GM12878 (cell line): ENCODE measurements around the gene WBP1L. TPM values are rescaled to one million over a fixed set of nuclear protein-coding genes. Genes with fewer than 3 reads are reported as not detected.

Experiments used
- EGR1 ChIP-seq, 2 experiments: IDR thresholded peaks; 1 replicate in 1 of 2; 2 replicates in 1 of 2; pipeline ENCODE4 v1.6.1; 2011 to 2012; ENCODE audit warnings: low read depth in 2 of 2, low read length in 2 of 2, borderline replicate concordance in 1 of 2, mild to moderate bottlenecking in 1 of 2, moderate library complexity in 1 of 2
- EP300 ChIP-seq, 2 experiments: fragments of 150-350 bp in 1 of 2; IDR thresholded peaks; 2 replicates each; pipeline ENCODE4 v1.6.1; 2011 to 2012; ENCODE audit warnings: low read depth in 2 of 2, low read length in 2 of 2, borderline replicate concordance in 1 of 2, improper control_type of control experiment in 1 of 2, inconsistent platforms in 1 of 2; ENCODE audit not compliant: control insufficient read depth in 1 of 2
- FOS ChIP-seq: IDR thresholded peaks from 3 replicates; pipeline ENCODE4 v1.6.1; 2011; ENCODE audit warnings: borderline replicate concordance; ENCODE audit not compliant: insufficient read length; ENCODE audit errors: extremely low read depth
- MXI1 ChIP-seq: fragments of 150-350 bp; IDR thresholded peaks from 2 replicates; pipeline ENCODE4 v1.6.1; 2011; ENCODE audit warnings: low read depth, mild to moderate bottlenecking, inconsistent platforms, low read length, improper control_type of control experiment
- NFYB ChIP-seq: IDR thresholded peaks from 2 replicates; pipeline ENCODE4 v1.6.1; 2011; ENCODE audit warnings: low read depth, mild to moderate bottlenecking, low read length, improper control_type of control experiment, moderate library complexity; ENCODE audit not compliant: insufficient read depth
- SIN3A ChIP-seq: IDR thresholded peaks from 2 replicates; pipeline ENCODE4 v1.6.1; 2012; ENCODE audit warnings: low read depth, low read length, improper control_type of control experiment
- SMAD5 ChIP-seq: IDR thresholded peaks from 2 replicates; pipeline ENCODE4 v1.6.1; 2016; ENCODE audit warnings: antibody characterized with exemption, low read depth
- STAT1 ChIP-seq: fragments of 450-650 bp; conservative IDR thresholded peaks from 2 replicates; pipeline ENCODE4 v1.6.1; 2014; ENCODE audit warnings: antibody characterized with exemption, mild to moderate bottlenecking
- TCF7 ChIP-seq: IDR thresholded peaks from 2 replicates; pipeline ENCODE4 v1.6.1; 2014; ENCODE audit warnings: antibody characterized with exemption, borderline replicate concordance
- ZNF217 ChIP-seq: fragments of 450-650 bp; IDR thresholded peaks from 2 replicates; pipeline ENCODE4 v1.6.1; 2017; ENCODE audit warnings: antibody characterized with exemption, mild to moderate bottlenecking
- ZNF274 ChIP-seq: IDR thresholded peaks from one replicate; pipeline ENCODE4 v1.8.0; 2011; ENCODE audit not compliant: insufficient read length, insufficient read depth
- polyA plus RNA-seq, 11 experiments: library from polyadenylated mRNA; depleted of rRNA in 4 of 11; unstranded in 6 of 11; stranded (reverse) in 5 of 11; fragments of >200 nt; fragmentation: Nextera tagmentation in 4 of 11; fragmentation: Illumina TruSeq in 1 of 11; extraction: Ambion mirVana in 4 of 11; extraction: Trizol in 1 of 11; gene quantifications; 1 replicate in 1 of 11; 2 replicates in 10 of 11; pipeline versions ENCODE4 v1.2.1 to v1.2.3, GENCODE V29; 2011 to 2016; ENCODE audit warnings: inconsistent platforms in 2 of 11, missing spikeins in 2 of 11, low read depth in 1 of 11
- total RNA-seq, 4 experiments: library from RNA; depleted of rRNA in 3 of 4; stranded (reverse); fragments of >200 nt in 3 of 4; fragmentation: Illumina TruSeq in 1 of 4; extraction: Trizol in 1 of 4; gene quantifications; 2 replicates each; pipeline versions ENCODE4 v1.2.1 to v1.2.3, GENCODE V29; 2013 to 2021
- TF ChIP-seq, protein P1 (sequence below): fragments of 450-650 bp; formaldehyde crosslinking; IDR thresholded peaks from 2 replicates; pipeline ENCODE4 v1.4.0; 2022; ENCODE audit warnings: mild to moderate bottlenecking, moderate library complexity
- TF ChIP-seq, protein P2 (sequence below): IDR thresholded peaks from 2 replicates; pipeline ENCODE4 v1.6.1; 2012; ENCODE audit warnings: low read depth, low read length, improper control_type of control experiment
- TF ChIP-seq, protein P3 (sequence below): fragments of 450-650 bp; IDR thresholded peaks from 2 replicates; pipeline ENCODE4 v1.6.1; 2014; ENCODE audit warnings: mild to moderate bottlenecking
- TF ChIP-seq, protein P4 (sequence below): IDR thresholded peaks from 2 replicates; pipeline ENCODE4 v1.6.1; 2011; ENCODE audit warnings: low read depth, mild to moderate bottlenecking, low read length, moderate library complexity, borderline replicate concordance; ENCODE audit errors: extremely low read depth
- TF ChIP-seq, protein P5 (sequence below), 3 experiments: IDR thresholded peaks in 2 of 3; conservative IDR thresholded peaks in 1 of 3; 2 replicates each; pipeline ENCODE4 v1.5.1; 2011; ENCODE audit warnings: low read depth in 3 of 3, low read length in 3 of 3, mild to moderate bottlenecking in 3 of 3, control low read depth in 2 of 3, moderate library complexity in 2 of 3, inconsistent platforms in 1 of 3, mixed read lengths in 1 of 3; ENCODE audit not compliant: control insufficient read depth in 2 of 3, insufficient read depth in 1 of 3; ENCODE audit errors: extremely low read depth in 1 of 3
- TF ChIP-seq, protein P6 (sequence below): IDR thresholded peaks from 2 replicates; pipeline ENCODE4 v1.6.1; 2012; ENCODE audit warnings: low read depth, low read length, improper control_type of control experiment

Gene WBP1L
- total and polyA plus RNA-seq, 10 of the 15 experiments (the other 5 are each of a cell fraction or from before 2014, with no cell fraction given), result 3.7 to 18.8 (median 12.3) TPM

DNA sequence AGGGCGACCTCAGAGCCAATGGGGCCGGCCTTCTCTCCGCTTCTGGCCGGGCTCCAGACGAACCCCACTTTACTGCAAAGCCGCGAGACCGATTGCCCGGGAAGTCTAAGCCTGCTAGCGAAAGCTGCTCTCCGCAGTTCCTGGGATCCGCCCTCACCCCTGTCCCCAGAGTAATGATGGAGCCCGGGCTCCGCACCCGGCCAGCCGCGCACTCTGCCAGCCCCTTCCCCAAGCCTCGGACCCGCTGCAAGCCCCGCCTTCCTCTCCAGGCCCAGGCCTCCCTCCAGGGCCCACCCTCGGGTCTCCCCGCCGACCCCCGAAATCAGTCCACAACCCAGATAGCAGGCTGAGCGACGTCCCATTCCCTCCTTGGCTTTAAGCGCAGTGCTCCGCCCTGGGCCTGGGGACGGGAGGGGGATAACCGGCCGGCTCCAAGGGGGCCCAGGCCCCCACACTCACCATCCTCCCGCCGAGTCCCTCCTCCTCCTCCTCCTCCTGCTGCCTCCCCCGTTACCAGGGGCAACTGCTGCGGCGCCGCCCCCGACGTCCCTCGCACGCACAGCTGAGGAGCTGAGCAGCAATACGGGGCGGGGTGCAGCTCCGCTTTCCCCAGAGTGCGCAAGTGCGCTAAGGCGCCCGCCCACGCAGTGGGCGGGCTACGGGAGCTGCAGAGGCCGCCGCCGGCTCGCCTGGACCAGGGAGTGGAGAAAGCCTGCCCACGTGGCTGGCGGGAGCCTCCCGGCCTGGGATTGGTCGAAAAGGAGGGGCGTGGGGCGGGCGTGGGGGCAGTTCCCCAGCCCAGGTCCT is 29.7 kb upstream of the WBP1L start, which contains the start of gene ARL3 (continued):
- TF ChIP-seq TCF7, result no peak
- TF ChIP-seq, protein P1, sequence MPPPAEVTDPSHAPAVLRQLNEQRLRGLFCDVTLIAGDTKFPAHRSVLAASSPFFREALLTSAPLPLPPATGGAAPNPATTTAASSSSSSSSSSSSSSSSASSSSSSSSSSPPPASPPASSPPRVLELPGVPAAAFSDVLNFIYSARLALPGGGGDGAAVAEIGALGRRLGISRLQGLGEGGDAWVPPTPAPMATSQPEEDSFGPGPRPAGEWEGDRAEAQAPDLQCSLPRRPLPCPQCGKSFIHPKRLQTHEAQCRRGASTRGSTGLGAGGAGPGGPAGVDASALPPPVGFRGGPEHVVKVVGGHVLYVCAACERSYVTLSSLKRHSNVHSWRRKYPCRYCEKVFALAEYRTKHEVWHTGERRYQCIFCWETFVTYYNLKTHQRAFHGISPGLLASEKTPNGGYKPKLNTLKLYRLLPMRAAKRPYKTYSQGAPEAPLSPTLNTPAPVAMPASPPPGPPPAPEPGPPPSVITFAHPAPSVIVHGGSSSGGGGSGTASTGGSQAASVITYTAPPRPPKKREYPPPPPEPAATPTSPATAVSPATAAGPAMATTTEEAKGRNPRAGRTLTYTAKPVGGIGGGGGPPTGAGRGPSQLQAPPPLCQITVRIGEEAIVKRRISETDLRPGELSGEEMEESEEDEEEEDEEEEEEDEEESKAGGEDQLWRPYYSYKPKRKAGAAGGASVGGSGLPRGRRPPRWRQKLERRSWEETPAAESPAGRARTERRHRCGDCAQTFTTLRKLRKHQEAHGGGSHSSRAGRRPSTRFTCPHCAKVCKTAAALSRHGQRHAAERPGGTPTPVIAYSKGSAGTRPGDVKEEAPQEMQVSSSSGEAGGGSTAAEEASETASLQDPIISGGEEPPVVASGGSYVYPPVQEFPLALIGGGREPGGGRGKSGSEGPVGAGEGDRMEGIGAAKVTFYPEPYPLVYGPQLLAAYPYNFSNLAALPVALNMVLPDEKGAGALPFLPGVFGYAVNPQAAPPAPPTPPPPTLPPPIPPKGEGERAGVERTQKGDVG (CRISPR knock-in tag), result no peak
- TF ChIP-seq STAT1, result no peak
- TF ChIP-seq, protein P2, sequence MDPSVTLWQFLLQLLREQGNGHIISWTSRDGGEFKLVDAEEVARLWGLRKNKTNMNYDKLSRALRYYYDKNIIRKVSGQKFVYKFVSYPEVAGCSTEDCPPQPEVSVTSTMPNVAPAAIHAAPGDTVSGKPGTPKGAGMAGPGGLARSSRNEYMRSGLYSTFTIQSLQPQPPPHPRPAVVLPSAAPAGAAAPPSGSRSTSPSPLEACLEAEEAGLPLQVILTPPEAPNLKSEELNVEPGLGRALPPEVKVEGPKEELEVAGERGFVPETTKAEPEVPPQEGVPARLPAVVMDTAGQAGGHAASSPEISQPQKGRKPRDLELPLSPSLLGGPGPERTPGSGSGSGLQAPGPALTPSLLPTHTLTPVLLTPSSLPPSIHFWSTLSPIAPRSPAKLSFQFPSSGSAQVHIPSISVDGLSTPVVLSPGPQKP, result no peak
- TF ChIP-seq EGR1 (IDR thresholded peaks at IDR 0.05; ENCODE audit: borderline replicate concordance in 1 of 2, low read depth in 2 of 2, low read length in 2 of 2), result peak; percentile 65 to 100
- TF ChIP-seq, protein P3, sequence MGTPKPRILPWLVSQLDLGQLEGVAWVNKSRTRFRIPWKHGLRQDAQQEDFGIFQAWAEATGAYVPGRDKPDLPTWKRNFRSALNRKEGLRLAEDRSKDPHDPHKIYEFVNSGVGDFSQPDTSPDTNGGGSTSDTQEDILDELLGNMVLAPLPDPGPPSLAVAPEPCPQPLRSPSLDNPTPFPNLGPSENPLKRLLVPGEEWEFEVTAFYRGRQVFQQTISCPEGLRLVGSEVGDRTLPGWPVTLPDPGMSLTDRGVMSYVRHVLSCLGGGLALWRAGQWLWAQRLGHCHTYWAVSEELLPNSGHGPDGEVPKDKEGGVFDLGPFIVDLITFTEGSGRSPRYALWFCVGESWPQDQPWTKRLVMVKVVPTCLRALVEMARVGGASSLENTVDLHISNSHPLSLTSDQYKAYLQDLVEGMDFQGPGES, result no peak
- TF ChIP-seq SIN3A, result peak; percentile 42; the same call in 1 of the 2 replicates
- no peak for TF ChIP-seq ZNF274
- TF ChIP-seq, protein P4, sequence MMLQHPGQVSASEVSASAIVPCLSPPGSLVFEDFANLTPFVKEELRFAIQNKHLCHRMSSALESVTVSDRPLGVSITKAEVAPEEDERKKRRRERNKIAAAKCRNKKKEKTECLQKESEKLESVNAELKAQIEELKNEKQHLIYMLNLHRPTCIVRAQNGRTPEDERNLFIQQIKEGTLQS, result no peak
- peak; percentile 78; the same call in 1 of the 2 replicates for TF ChIP-seq NFYB
- TF ChIP-seq EP300 (IDR thresholded peaks at IDR 0.05; ENCODE audit: borderline replicate concordance in 1 of 2, control insufficient read depth in 1 of 2, low read depth in 2 of 2, low read length in 2 of 2), result no peak
- TF ChIP-seq SMAD5, result no peak
- TF ChIP-seq ZNF217, result no peak; the same call in 1 of the 2 replicates
- TF ChIP-seq, protein P5, sequence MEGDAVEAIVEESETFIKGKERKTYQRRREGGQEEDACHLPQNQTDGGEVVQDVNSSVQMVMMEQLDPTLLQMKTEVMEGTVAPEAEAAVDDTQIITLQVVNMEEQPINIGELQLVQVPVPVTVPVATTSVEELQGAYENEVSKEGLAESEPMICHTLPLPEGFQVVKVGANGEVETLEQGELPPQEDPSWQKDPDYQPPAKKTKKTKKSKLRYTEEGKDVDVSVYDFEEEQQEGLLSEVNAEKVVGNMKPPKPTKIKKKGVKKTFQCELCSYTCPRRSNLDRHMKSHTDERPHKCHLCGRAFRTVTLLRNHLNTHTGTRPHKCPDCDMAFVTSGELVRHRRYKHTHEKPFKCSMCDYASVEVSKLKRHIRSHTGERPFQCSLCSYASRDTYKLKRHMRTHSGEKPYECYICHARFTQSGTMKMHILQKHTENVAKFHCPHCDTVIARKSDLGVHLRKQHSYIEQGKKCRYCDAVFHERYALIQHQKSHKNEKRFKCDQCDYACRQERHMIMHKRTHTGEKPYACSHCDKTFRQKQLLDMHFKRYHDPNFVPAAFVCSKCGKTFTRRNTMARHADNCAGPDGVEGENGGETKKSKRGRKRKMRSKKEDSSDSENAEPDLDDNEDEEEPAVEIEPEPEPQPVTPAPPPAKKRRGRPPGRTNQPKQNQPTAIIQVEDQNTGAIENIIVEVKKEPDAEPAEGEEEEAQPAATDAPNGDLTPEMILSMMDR (IDR thresholded peaks at IDR 0.05 in 2 of 3, conservative IDR thresholded peaks at IDR 0.05 in 1 of 3; ENCODE audit: control insufficient read depth in 2 of 3, extremely low read depth in 1 of 3, insufficient read depth in 1 of 3, low read depth in 3 of 3, low read length in 3 of 3), result peak in 1 of 3 experiments; percentile 65; a peak in 2 of 6 replicates
- no peak; the same call in 1 of the 2 replicates for TF ChIP-seq MXI1
- no peak for TF ChIP-seq FOS
- TF ChIP-seq, protein P6, sequence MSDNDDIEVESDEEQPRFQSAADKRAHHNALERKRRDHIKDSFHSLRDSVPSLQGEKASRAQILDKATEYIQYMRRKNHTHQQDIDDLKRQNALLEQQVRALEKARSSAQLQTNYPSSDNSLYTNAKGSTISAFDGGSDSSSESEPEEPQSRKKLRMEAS, result peak; percentile 71
